ENCODE results near the gene HOXB3. TPM values are rescaled to one million over a fixed set of nuclear protein-coding genes. Genes with fewer than 3 reads are reported as not detected.
A peak's percentile ranks its signal among the peaks of the same experiment; 100 is the strongest.

The HOXB3 gene
- polyA plus RNA-seq, 1 experiment = 33.0 TPM

DNA sequence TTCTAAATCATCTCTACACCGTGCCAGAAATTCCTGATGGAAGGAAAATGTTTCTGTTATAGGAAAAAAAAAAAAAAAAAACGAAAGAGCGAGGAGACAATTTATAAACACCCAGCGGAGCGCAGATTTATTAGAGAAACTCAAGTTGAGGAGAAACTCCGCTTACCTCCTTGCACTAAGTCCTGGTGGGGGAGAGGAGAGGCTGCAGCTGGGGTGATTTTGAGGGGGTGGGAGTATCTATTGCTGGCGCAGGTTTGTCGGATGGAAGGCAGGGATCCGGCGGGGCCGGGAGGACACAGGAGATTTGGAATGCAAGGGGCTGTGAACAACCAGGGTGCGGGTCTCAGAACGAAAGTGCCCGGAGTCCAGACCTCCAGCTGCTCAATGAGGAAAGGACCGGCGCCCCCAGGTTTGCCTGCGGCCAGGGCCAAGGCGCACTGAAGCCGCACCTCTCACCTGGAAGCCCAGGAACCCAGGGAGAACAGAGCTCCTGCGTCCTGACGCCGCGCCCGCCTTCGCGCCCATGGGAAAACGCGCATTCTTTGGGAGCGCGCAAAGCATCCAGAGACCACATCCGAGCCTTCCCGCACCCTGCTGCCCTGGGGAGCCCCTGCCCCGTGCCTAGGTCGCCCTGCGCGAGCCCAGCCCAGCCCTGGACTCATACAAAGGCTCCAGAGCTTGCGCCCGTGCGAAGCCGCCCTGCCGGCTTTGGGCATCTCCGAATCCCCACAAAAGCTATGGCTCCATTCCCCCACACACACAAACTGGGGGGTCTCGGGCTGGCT, 27.6 kb upstream of the HOXB3 start:
- POLR2A ChIA-PET = interaction anchor here (1.2 kb wide), 1 partner anchor 24 kb away, joined by 3 read pairs; the partner anchor contains the start of gene HOXB5
- no peak for DNase-seq (ENCODE audit: low read depth, low spot score)
- H3K9me3 ChIP-seq (ENCODE audit: control insufficient read depth, insufficient read depth, low read length) = peaks cover 6% of the 10 kb centered on the region; the same call in 1 of the 2 replicates
- no peak overlapping the region for H3K27ac ChIP-seq (ENCODE audit: low read depth, low read length)
- H3K4me3 ChIP-seq (ENCODE audit: low read depth, low read length) = no peak overlapping the region
- TF ChIP-seq, protein P1, sequence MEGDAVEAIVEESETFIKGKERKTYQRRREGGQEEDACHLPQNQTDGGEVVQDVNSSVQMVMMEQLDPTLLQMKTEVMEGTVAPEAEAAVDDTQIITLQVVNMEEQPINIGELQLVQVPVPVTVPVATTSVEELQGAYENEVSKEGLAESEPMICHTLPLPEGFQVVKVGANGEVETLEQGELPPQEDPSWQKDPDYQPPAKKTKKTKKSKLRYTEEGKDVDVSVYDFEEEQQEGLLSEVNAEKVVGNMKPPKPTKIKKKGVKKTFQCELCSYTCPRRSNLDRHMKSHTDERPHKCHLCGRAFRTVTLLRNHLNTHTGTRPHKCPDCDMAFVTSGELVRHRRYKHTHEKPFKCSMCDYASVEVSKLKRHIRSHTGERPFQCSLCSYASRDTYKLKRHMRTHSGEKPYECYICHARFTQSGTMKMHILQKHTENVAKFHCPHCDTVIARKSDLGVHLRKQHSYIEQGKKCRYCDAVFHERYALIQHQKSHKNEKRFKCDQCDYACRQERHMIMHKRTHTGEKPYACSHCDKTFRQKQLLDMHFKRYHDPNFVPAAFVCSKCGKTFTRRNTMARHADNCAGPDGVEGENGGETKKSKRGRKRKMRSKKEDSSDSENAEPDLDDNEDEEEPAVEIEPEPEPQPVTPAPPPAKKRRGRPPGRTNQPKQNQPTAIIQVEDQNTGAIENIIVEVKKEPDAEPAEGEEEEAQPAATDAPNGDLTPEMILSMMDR (IDR thresholded peaks at IDR 0.05; ENCODE audit: low read depth, low read length) = no peak
- CTCF ChIA-PET = interaction anchor here (0.9 to 3.9 kb wide), 18 partner anchors 25 to 600 kb away, joined by 3 to 42 read pairs (median 4); partner anchors contain the start of gene HOXB5
- H3K27me3 ChIP-seq (ENCODE audit: control insufficient read depth, insufficient read depth, low read length) = peaks cover 89% of the 10 kb centered on the region

DNA sequence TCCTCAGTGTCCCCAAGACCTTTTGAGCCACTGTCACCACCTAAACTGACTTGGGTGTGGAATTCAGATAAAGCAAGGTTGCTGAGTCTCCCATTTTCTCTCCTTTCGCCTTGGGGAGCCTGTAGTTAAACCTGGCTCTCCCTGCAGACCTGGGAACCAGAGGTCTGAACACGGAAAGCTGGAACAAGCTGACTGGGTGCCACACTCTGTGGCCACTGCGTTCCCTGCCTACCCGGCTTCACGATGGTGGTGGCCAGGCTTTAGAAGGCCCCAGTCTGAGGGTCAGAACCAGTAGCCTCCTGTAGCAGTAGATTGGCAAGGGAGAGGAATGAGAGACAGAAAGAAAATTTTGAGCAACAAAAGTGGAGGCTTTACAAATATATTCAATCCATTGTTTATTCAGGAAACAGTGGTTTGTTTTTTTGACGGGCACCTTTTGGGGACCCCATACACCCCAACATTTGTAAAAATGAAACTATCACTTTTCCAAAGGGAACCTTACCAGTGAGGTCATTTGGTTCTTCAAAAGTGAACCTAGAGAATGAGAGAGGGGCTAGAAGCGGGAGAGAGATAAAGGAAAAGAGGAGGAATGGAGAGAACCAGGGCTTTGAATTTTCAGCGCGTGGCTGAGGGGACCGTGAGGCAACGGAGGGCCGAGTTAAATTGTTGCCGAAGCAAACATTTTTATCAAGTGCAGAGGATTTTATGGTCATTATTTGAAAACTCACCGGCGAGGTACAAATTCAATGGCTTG, 26.9 kb upstream of the HOXB3 start:
- ChIA-PET CTCF (interaction anchor here (1.0 to 4.9 kb wide), 8 partner anchors 24 to 537 kb away, joined by 3 to 42 read pairs (median 12); partner anchors contain the start of gene HOXB5), POLR2A (interaction anchor here (1.2 kb wide), 1 partner anchor 23 kb away, joined by 3 read pairs; the partner anchor contains the start of gene HOXB5)
- H3K4me3 ChIP-seq (ENCODE audit: low read depth, low read length) = no peak overlapping the region
- DNase-seq (ENCODE audit: low read depth, low spot score) = no peak
- H3K9me3 ChIP-seq (ENCODE audit: control insufficient read depth, insufficient read depth, low read length) = peaks cover 6% of the 10 kb centered on the region; the same call in 1 of the 2 replicates
- no peak overlapping the region for H3K27ac ChIP-seq (ENCODE audit: low read depth, low read length)
- TF ChIP-seq, protein P1 (IDR thresholded peaks at IDR 0.05; ENCODE audit: low read depth, low read length) = no peak
- peaks cover 81% of the 10 kb centered on the region for H3K27me3 ChIP-seq (ENCODE audit: control insufficient read depth, insufficient read depth, low read length)

DNA sequence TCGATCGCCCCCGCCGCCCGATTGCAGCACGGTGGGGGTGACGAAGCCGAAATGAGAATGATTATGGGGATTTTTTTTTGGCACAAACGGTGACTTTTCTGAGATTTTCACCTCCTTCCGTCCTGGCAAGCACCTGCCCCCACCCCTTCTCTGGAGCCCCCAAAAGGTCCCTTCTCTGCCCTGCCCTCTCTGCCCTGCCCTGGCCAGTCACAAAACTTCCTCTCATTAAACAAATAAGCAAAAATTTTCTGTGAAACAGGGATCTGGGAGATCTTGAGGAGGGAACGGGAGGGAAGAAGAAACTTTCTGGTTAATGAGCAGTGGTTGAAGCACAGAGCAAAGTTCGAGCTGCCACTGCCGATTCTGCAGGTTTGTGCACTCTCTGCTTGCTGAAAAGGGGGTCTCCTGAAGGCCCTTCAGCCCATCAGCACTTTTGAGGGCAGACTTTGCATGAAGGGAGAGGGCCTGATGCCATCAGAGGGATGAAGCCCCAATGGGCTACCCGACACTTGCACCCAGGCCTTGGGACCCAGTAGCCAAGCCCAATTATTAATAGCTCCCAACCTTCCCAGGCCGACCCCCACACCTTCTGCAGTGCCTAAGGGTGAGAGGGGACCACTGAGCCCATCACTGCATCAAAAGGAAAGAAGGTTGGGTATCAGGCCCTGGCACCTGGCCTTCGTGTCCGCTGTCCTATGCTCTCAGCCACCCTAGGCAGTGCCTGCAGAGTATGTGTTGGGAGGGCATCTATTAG, 26.1 kb upstream of the HOXB3 start:
- TF ChIP-seq, protein P1 (IDR thresholded peaks at IDR 0.05; ENCODE audit: low read depth, low read length) = no peak
- Histone ChIP-seq H3K4me3 (ENCODE audit: low read depth, low read length) (no peak overlapping the region), H3K27me3 (ENCODE audit: control insufficient read depth, insufficient read depth, low read length) (peaks cover 73% of the 10 kb centered on the region), H3K9me3 (ENCODE audit: control insufficient read depth, insufficient read depth, low read length) (no peaks in the 10 kb centered on the region; the same call in 1 of the 2 replicates), H3K27ac (ENCODE audit: low read depth, low read length) (no peak overlapping the region)
- DNase-seq (ENCODE audit: low read depth, low spot score) = no peak
- POLR2A ChIA-PET = no interaction called here
- CTCF ChIA-PET = interaction anchor here (0.6 to 4.9 kb wide), 5 partner anchors 14 to 354 kb away, joined by 3 to 35 read pairs (median 4); no protein-coding TSS in a partner anchor

DNA sequence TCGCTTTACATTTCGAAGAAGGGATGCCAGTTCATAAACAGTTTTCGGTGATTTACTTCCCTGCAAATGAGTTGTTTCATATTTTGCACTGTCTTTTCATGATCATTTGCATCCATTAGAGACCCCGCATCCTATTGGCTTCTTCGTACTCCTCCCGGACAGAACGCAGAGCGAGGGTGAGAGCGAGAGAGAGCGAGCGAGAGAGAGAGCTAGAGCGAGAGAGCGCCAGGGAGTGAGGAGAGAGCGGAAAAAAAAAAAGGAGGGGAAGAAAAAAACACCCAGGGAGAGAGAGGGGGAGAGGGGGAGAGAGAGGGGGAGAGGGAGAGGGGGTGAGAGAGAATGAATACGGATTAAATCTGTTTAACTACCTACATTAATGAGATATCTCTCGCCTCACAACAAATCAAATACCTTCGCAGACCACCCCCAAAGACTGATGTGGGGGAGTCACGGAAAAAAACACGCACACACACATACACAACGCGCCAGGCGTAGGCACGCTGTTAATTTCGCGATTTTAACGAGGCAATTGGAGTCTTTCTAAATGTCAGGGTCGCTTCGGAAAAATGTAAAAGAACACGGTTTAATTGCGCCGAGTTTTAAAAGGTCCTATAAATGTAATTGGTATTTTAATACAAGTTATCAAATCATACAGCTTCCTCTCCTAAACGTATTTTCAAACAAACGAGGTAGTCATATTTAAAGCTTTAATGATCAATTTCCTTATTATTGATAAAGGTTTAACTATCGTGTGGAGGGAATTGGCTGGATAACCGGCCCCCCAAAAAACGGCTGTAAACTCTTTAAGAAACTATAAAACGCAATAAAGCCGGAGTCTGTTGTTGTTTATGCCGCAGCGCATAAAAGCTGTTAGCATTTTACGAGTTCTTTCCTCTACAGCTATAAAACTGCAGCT, 25.3 kb upstream of the HOXB3 start, which contains the start of gene HOXB8:
Gene HOXB8 (minus strand): TSS at position 246 of the 916 bp plus-strand sequence. CDS start 588 bp downstream, outside the sequence.
- Histone ChIP-seq H3K4me3 (ENCODE audit: low read depth, low read length) (peak within 1 kb of the TSS; percentile 67), H3K27ac (ENCODE audit: low read depth, low read length) (no peak within 1 kb of the TSS), H3K27me3 (ENCODE audit: control insufficient read depth, insufficient read depth, low read length) (peaks cover 65% of the 10 kb centered on the region), H3K9me3 (ENCODE audit: control insufficient read depth, insufficient read depth, low read length) (no peaks in the 10 kb centered on the region; the same call in 1 of the 2 replicates)
- no peak for DNase-seq (ENCODE audit: low read depth, low spot score)
- POLR2A ChIA-PET = interaction anchor here (3.0 kb wide), 1 partner anchor 18 kb away, joined by 13 read pairs; no protein-coding TSS in a partner anchor
- TF ChIP-seq, protein P1 (IDR thresholded peaks at IDR 0.05; ENCODE audit: low read depth, low read length) = no peak
- CTCF ChIA-PET = interaction anchor here (0.5 to 4.9 kb wide), 7 partner anchors 13 to 307 kb away, joined by 3 to 35 read pairs (median 4); no protein-coding TSS in a partner anchor

Measured in AG04450 (cell line).